ENCODE results near the gene DHX8.

DNA sequence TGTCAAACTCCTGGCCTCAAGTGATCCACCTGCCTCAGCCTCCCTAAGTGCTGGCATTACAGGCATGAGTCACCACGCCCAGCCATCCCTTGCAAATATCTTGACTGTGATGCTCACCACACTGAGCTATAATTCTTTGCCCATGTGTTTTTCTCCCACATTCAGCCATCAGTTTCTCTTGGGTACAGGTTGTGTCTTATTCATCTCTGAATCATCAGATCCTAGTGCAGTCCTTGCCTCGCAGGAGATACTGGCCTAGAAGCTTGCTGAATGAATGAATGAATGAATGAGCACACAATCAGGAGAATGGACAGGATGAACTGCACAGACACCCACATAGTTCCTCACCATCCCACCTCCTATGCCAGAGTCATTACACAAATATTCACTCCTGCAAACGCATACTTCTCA, 86.7 kb downstream of the DHX8 start:
- TF ChIP-seq, protein P1, sequence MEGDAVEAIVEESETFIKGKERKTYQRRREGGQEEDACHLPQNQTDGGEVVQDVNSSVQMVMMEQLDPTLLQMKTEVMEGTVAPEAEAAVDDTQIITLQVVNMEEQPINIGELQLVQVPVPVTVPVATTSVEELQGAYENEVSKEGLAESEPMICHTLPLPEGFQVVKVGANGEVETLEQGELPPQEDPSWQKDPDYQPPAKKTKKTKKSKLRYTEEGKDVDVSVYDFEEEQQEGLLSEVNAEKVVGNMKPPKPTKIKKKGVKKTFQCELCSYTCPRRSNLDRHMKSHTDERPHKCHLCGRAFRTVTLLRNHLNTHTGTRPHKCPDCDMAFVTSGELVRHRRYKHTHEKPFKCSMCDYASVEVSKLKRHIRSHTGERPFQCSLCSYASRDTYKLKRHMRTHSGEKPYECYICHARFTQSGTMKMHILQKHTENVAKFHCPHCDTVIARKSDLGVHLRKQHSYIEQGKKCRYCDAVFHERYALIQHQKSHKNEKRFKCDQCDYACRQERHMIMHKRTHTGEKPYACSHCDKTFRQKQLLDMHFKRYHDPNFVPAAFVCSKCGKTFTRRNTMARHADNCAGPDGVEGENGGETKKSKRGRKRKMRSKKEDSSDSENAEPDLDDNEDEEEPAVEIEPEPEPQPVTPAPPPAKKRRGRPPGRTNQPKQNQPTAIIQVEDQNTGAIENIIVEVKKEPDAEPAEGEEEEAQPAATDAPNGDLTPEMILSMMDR (IDR thresholded peaks at IDR 0.05) = no peak
- TF ChIP-seq POLR2A (IDR thresholded peaks at IDR 0.05) = no peak

Data from thyroid gland (tissue), 4 donors.